Measurements from ENCODE around the gene CCKAR. TPM values are rescaled to one million over a fixed set of nuclear protein-coding genes. Genes with fewer than 3 reads are reported as not detected.
"Not testable (repeated sequence)": the region's sequence is repeated elsewhere in the genome, so short reads cannot be mapped to it uniquely, and the experiment has no call there.

CCKAR gene
- total RNA-seq, 2 experiments from 2014 or later = not detected

GRCh38 chr4:26509681-26510333, 19.5 kb upstream of the CCKAR start:
- CTCF ChIA-PET = no interaction called here
- Mint-ChIP-seq H3K27me3 (peaks cover 14% of the 10 kb centered on the region), H3K4me1 (no peaks in the 10 kb centered on the region), H3K4me3 (no peak overlapping the region), H3K9me3 (ENCODE audit: low read depth) (no peaks in the 10 kb centered on the region), H3K36me3 (no peaks in the 10 kb centered on the region), H3K27ac (no peak overlapping the region)
- no peak for ATAC-seq
- no peak for DNase-seq

- DNase-seq = no peak
- CTCF ChIA-PET = no interaction called here
- no peaks in the 10 kb centered on the region for H3K36me3 Mint-ChIP-seq
- no peaks in the 10 kb centered on the region for H3K4me1 Mint-ChIP-seq
- no peak for ATAC-seq
- peaks cover 4% of the 10 kb centered on the region for H3K27me3 Mint-ChIP-seq
- no peaks in the 10 kb centered on the region for H3K9me3 Mint-ChIP-seq (ENCODE audit: low read depth)
- H3K27ac Mint-ChIP-seq = no peak overlapping the region
- H3K4me3 Mint-ChIP-seq = no peak overlapping the region
Observed at GRCh38 chr4:26507286-26507685, 17.0 kb upstream of the CCKAR start.

GRCh38 chr4:26503844-26504243, 13.6 kb upstream of the CCKAR start:
- Mint-ChIP-seq H3K9me3 (ENCODE audit: low read depth) (no peaks in the 10 kb centered on the region), H3K4me3 (no peak overlapping the region), H3K4me1 (no peaks in the 10 kb centered on the region), H3K27ac (no peak overlapping the region), H3K36me3 (no peaks in the 10 kb centered on the region), H3K27me3 (no peaks in the 10 kb centered on the region)
- DNase-seq (no peak), ATAC-seq (no peak)
- CTCF ChIA-PET = no interaction called here

- no peak overlapping the region for H3K27ac Mint-ChIP-seq
- H3K36me3 Mint-ChIP-seq = no peaks in the 10 kb centered on the region
- no peak for ATAC-seq
- CTCF ChIA-PET = no interaction called here
- H3K9me3 Mint-ChIP-seq (ENCODE audit: low read depth) = no peaks in the 10 kb centered on the region
- no peak for DNase-seq
- no peak overlapping the region for H3K4me3 Mint-ChIP-seq
- no peaks in the 10 kb centered on the region for H3K4me1 Mint-ChIP-seq
- no peaks in the 10 kb centered on the region for H3K27me3 Mint-ChIP-seq
Observed at GRCh38 chr4:26503427-26503826, 13.1 kb upstream of the CCKAR start.

- H3K4me1 Mint-ChIP-seq; DNase-seq; ATAC-seq; H3K36me3 Mint-ChIP-seq; H3K27ac Mint-ChIP-seq; H3K27me3 Mint-ChIP-seq; H3K4me3 Mint-ChIP-seq; CTCF ChIA-PET; H3K9me3 Mint-ChIP-seq (ENCODE audit: low read depth): not testable (repeated sequence)
Observed at GRCh38 chr4:26500565-26500999, 10.3 kb upstream of the CCKAR start.

- no peaks in the 10 kb centered on the region for H3K36me3 Mint-ChIP-seq
- H3K9me3 Mint-ChIP-seq (ENCODE audit: low read depth) = no peaks in the 10 kb centered on the region
- H3K27ac Mint-ChIP-seq = no peak overlapping the region
- ATAC-seq (no peak), DNase-seq (no peak)
- no peak overlapping the region for H3K4me3 Mint-ChIP-seq
- CTCF ChIA-PET = no interaction called here
- H3K27me3 Mint-ChIP-seq = peaks cover 8% of the 10 kb centered on the region
- no peaks in the 10 kb centered on the region for H3K4me1 Mint-ChIP-seq
Observed at GRCh38 chr4:26496207-26496783, 6.0 kb upstream of the CCKAR start.

- Mint-ChIP-seq H3K36me3 (no peaks in the 10 kb centered on the region), H3K4me3 (no peak overlapping the region), H3K4me1 (no peaks in the 10 kb centered on the region), H3K9me3 (ENCODE audit: low read depth) (no peaks in the 10 kb centered on the region), H3K27ac (no peak overlapping the region), H3K27me3 (peaks cover 17% of the 10 kb centered on the region)
- ATAC-seq (no peak), DNase-seq (no peak)
- CTCF ChIA-PET = no interaction called here
Observed at GRCh38 chr4:26493461-26493860, 3.2 kb upstream of the CCKAR start.

- H3K27me3 Mint-ChIP-seq = peaks cover 23% of the 10 kb centered on the region
- H3K4me3 Mint-ChIP-seq = no peak overlapping the region
- no peaks in the 10 kb centered on the region for H3K4me1 Mint-ChIP-seq
- no peak overlapping the region for H3K27ac Mint-ChIP-seq
- H3K36me3 Mint-ChIP-seq = no peaks in the 10 kb centered on the region
- ATAC-seq (no peak), DNase-seq (no peak)
- CTCF ChIA-PET = no interaction called here
- no peaks in the 10 kb centered on the region for H3K9me3 Mint-ChIP-seq (ENCODE audit: low read depth)
Observed at GRCh38 chr4:26491449-26492170, 1.3 kb upstream of the CCKAR start.

- Mint-ChIP-seq H3K9me3 (ENCODE audit: low read depth) (no peaks in the 10 kb centered on the region), H3K27me3 (peaks cover 20% of the 10 kb centered on the region), H3K27ac (no peak overlapping the region), H3K36me3 (no peaks in the 10 kb centered on the region), H3K4me1 (no peaks in the 10 kb centered on the region), H3K4me3 (no peak overlapping the region)
- CTCF ChIA-PET = no interaction called here
- ATAC-seq (no peak), DNase-seq (no peak)
Observed at GRCh38 chr4:26490960-26491284, 638 bp upstream of the CCKAR start.

- no peaks in the 10 kb centered on the region for H3K4me1 Mint-ChIP-seq
- H3K4me3 Mint-ChIP-seq = no peak overlapping the region
- CTCF ChIA-PET = no interaction called here
- ATAC-seq (no peak), DNase-seq (peak; percentile 36)
- H3K36me3 Mint-ChIP-seq = no peaks in the 10 kb centered on the region
- H3K9me3 Mint-ChIP-seq (ENCODE audit: low read depth) = no peaks in the 10 kb centered on the region
- H3K27ac Mint-ChIP-seq = no peak overlapping the region
- peaks cover 23% of the 10 kb centered on the region for H3K27me3 Mint-ChIP-seq
Observed at GRCh38 chr4:26489101-26489985, 941 bp downstream of the CCKAR start.

GRCh38 chr4:26485684-26486083, 4.6 kb downstream of the CCKAR start:
- ATAC-seq = no peak
- H3K27ac Mint-ChIP-seq = no peak overlapping the region
- H3K27me3 Mint-ChIP-seq = peaks cover 24% of the 10 kb centered on the region
- H3K36me3 Mint-ChIP-seq = no peaks in the 10 kb centered on the region
- no peak overlapping the region for H3K4me3 Mint-ChIP-seq
- no peaks in the 10 kb centered on the region for H3K9me3 Mint-ChIP-seq (ENCODE audit: low read depth)
- DNase-seq = no peak
- CTCF ChIA-PET = no interaction called here
- H3K4me1 Mint-ChIP-seq = no peaks in the 10 kb centered on the region

- Mint-ChIP-seq H3K4me1 (no peaks in the 10 kb centered on the region), H3K9me3 (ENCODE audit: low read depth) (no peaks in the 10 kb centered on the region), H3K27ac (no peak overlapping the region), H3K36me3 (no peaks in the 10 kb centered on the region), H3K4me3 (no peak overlapping the region), H3K27me3 (peaks cover 20% of the 10 kb centered on the region)
- CTCF ChIA-PET = interaction anchor here (2.6 kb wide), 1 partner anchor 24 kb away, joined by 6 read pairs; no protein-coding TSS in a partner anchor
- no peak for ATAC-seq
- DNase-seq = no peak
Observed at GRCh38 chr4:26484516-26484915, 5.8 kb downstream of the CCKAR start.

GRCh38 chr4:26484032-26484515, 6.2 kb downstream of the CCKAR start:
- CTCF ChIA-PET = interaction anchor here (2.6 kb wide), 1 partner anchor 23 kb away, joined by 6 read pairs; no protein-coding TSS in a partner anchor
- H3K9me3 Mint-ChIP-seq (ENCODE audit: low read depth) = no peaks in the 10 kb centered on the region
- no peak overlapping the region for H3K27ac Mint-ChIP-seq
- H3K4me3 Mint-ChIP-seq = no peak overlapping the region
- DNase-seq = no peak
- no peaks in the 10 kb centered on the region for H3K4me1 Mint-ChIP-seq
- H3K36me3 Mint-ChIP-seq = no peaks in the 10 kb centered on the region
- H3K27me3 Mint-ChIP-seq = peaks cover 16% of the 10 kb centered on the region
- ATAC-seq = no peak
